Kidney (tissue), 14 donors: ENCODE results near the gene ARHGEF1. TPM values are rescaled to one million over a fixed set of nuclear protein-coding genes. Genes with fewer than 3 reads are reported as not detected.
A peak's percentile ranks its signal among the peaks of the same experiment; 100 is the strongest.

Experiments used
- DNase-seq, 5 donors: peaks; one replicate each; pipeline ENCODE4 v3.0.0-alpha.2; 2013 to 2020
- FAIRE-seq: peaks from 2 replicates; lab custom pipeline; 2012; peaks lifted over from hg19 to GRCh38; lab: Jason Lieb, UNC
- H3K27ac ChIP-seq, 2 donors: one replicate each; pipeline ENCODE4 v1.7.0; 2013; ENCODE audit warnings: low read depth in 2 of 2, low read length in 2 of 2, inconsistent platforms in 1 of 2
- H3K27me3 ChIP-seq: one replicate; pipeline ENCODE4 v1.7.1; 2013; ENCODE audit warnings: low read length, inconsistent platforms; ENCODE audit not compliant: control insufficient read depth, insufficient read depth
- H3K36me3 ChIP-seq, 3 donors: one replicate each; pipeline versions ENCODE4 v1.7.0 to v1.7.1; 2013; ENCODE audit warnings: low read length in 3 of 3, control low read depth in 1 of 3, inconsistent platforms in 1 of 3; ENCODE audit not compliant: insufficient read depth in 3 of 3, control insufficient read depth in 2 of 3
- H3K4me1 ChIP-seq, 3 donors: one replicate each; pipeline versions ENCODE4 v1.7.0 to v1.7.1; 2013; ENCODE audit warnings: low read length in 3 of 3, inconsistent platforms in 1 of 3, low read depth in 1 of 3; ENCODE audit not compliant: control insufficient read depth in 2 of 3, insufficient read depth in 2 of 3
- H3K4me3 ChIP-seq, 3 donors: one replicate each; pipeline versions ENCODE4 v1.7.0 to v1.8.1; 2013; ENCODE audit warnings: low read length in 3 of 3, control low read depth in 1 of 3, inconsistent platforms in 1 of 3
- H3K9ac ChIP-seq, 3 donors: one replicate each; pipeline versions ENCODE4 v1.7.0 to v1.7.1; 2013; ENCODE audit warnings: low read length in 3 of 3, control low read depth in 1 of 3, inconsistent platforms in 1 of 3
- H3K9me3 ChIP-seq, 3 donors: one replicate each; pipeline versions ENCODE4 v1.7.0 to v1.7.1; 2013; ENCODE audit warnings: low read length in 3 of 3, control low read depth in 1 of 3, inconsistent platforms in 1 of 3; ENCODE audit not compliant: control insufficient read depth in 2 of 3, insufficient read depth in 1 of 3
- CTCF ChIP-seq: IDR thresholded peaks from 3 replicates; pipeline ENCODE4 v1.5.1; 2012; ENCODE audit warnings: mild to moderate bottlenecking, moderate library complexity, borderline replicate concordance; ENCODE audit not compliant: insufficient read depth; ENCODE audit errors: extremely low read depth
- intact Hi-C: fragments of 100-400 bp; cut with DNase I; formaldehyde crosslinking; loops from one replicate; pipeline ENCODE4 v1.11.1; 2022
- polyA plus RNA-seq: library from polyadenylated mRNA; stranded (reverse); fragments of 350-450 nt; fragmentation: Illumina TruSeq; extraction: RNeasy Lipid Tissue Mini Kit (QIAGEN cat#74804); gene quantifications from one replicate; pipeline ENCODE4 v1.2.3, GENCODE V29; 2014; ENCODE audit warnings: low read depth, low replicate concordance; ENCODE audit not compliant: insufficient read depth
- total RNA-seq: library from RNA; stranded (reverse); fragmentation: NEBNext Ultra II Directional; extraction: Animal tissue kit (Norgen Biotek cat#: 25700); gene quantifications from one replicate; pipeline ENCODE4 v1.2.1, GENCODE V29; 2021
- donor health status: control.
- donor health status: control.
- donor health status: control.
- donor health status: control.
- donor health status: control.
- donor health status: DM: yes; HTN: yes; CAD: no.
- donor health status: Normal renal cell carcinoma (clear cell type).

ARHGEF1 gene
- total and polyA plus RNA-seq, 2 donors from 2014 or later = 39.0 to 139 TPM

- DNase-seq (no peak), FAIRE-seq (no peak)
- no peaks in the 10 kb centered on the region for H3K36me3 ChIP-seq
- no peak overlapping the region for H3K4me3 ChIP-seq
- no peak overlapping the region for H3K9ac ChIP-seq
- no peak overlapping the region for H3K27ac ChIP-seq
- intact Hi-C loops = no loop called here
- no peak for TF ChIP-seq CTCF
- peaks cover 0 to 10% (median 3%) of the 10 kb centered on the region in 3 donors for H3K4me1 ChIP-seq
- no peaks in the 10 kb centered on the region for H3K9me3 ChIP-seq
- H3K27me3 ChIP-seq = no peaks in the 10 kb centered on the region
Measured at GRCh38 chr19:41879670-41880328, 3.2 kb upstream of the ARHGEF1 start.

- H3K27ac ChIP-seq = no peak overlapping the region
- DNase-seq (no peak), FAIRE-seq (no peak)
- H3K36me3 ChIP-seq = no peaks in the 10 kb centered on the region
- TF ChIP-seq CTCF = no peak
- intact Hi-C loops = no loop called here
- H3K27me3 ChIP-seq = no peaks in the 10 kb centered on the region
- H3K9me3 ChIP-seq = no peaks in the 10 kb centered on the region
- no peak overlapping the region for H3K9ac ChIP-seq
- no peak overlapping the region for H3K4me3 ChIP-seq
- peaks cover 0 to 13% (median 6%) of the 10 kb centered on the region in 3 donors for H3K4me1 ChIP-seq
Measured at GRCh38 chr19:41880329-41880708, 2.7 kb upstream of the ARHGEF1 start.

DNA sequence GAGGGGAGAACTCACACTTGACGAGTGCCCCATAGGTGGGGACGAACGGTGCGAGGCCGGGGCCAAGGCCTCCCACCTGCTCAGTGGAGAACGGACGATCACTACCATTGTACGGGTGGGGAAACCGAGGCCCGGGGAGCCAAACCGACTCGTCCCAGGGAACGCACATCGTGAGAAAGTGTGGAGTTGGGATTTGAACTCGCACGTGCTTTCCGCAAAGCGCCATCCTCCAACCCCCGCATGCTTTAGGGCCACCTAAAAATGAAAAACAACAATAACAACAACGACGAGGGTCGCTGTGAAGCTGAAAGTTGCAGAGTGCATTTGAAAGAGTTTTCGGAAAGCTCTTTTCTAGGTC, 458 bp downstream of the ARHGEF1 start:
- Histone ChIP-seq H3K27ac (peak overlapping the region; percentile 71 to 74), H3K27me3 (no peaks in the 10 kb centered on the region), H3K9ac (peak overlapping the region; percentile 52 to 85 (median 78)), H3K9me3 (no peaks in the 10 kb centered on the region), H3K4me1 (peaks cover 0 to 17% (median 6%) of the 10 kb centered on the region in 3 donors), H3K4me3 (peak overlapping the region; percentile 80 to 99 (median 99)), H3K36me3 (no peaks in the 10 kb centered on the region)
- TF ChIP-seq CTCF = no peak
- DNase-seq (no peak), FAIRE-seq (no peak)
- intact Hi-C loops = no loop called here
